H1 (cell line): ENCODE results near the gene NDUFB8. TPM values are rescaled to one million over a fixed set of nuclear protein-coding genes. Genes with fewer than 3 reads are reported as not detected.

Experiments
- ATF2 ChIP-seq: IDR thresholded peaks from 2 replicates; pipeline ENCODE4 v1.6.1; 2012; ENCODE audit warnings: low read length, inconsistent platforms
- BACH1 ChIP-seq: IDR thresholded peaks from 2 replicates; pipeline ENCODE4 v1.6.1; 2012; ENCODE audit warnings: low read length, improper control_type of control experiment
- CHD2 ChIP-seq: IDR thresholded peaks from 2 replicates; pipeline ENCODE4 v1.6.1; 2012; ENCODE audit warnings: low read length, improper control_type of control experiment
- EGR1 ChIP-seq: IDR thresholded peaks from 2 replicates; pipeline ENCODE4 v1.6.1; 2011; ENCODE audit warnings: low read depth, low read length, borderline replicate concordance
- GTF2F1 ChIP-seq: IDR thresholded peaks from 2 replicates; pipeline ENCODE4 v1.6.1; 2012; ENCODE audit warnings: low read depth, low read length, improper control_type of control experiment, borderline replicate concordance
- HDAC2 ChIP-seq, 2 experiments: fragments of 300-600 bp in 1 of 2; sonication (generic) in 1 of 2; IDR thresholded peaks; 2 replicates each; pipeline ENCODE4 v1.6.1; 2011 to 2012; ENCODE audit warnings: low read depth in 2 of 2, low read length in 2 of 2, mild to moderate bottlenecking in 2 of 2, moderate library complexity in 2 of 2, borderline replicate concordance in 1 of 2, inconsistent platforms in 1 of 2
- JUND ChIP-seq: IDR thresholded peaks from 2 replicates; pipeline ENCODE4 v1.6.1; 2011; ENCODE audit warnings: mild to moderate bottlenecking, improper control_type of control experiment, low read length
- RFX5 ChIP-seq: IDR thresholded peaks from 2 replicates; pipeline ENCODE4 v1.6.1; 2011; ENCODE audit warnings: low read depth, low read length, improper control_type of control experiment, borderline replicate concordance
- SIX5 ChIP-seq: IDR thresholded peaks from 2 replicates; pipeline ENCODE4 v1.6.1; 2011; ENCODE audit warnings: mild to moderate bottlenecking, low read depth, low read length
- SP2 ChIP-seq: IDR thresholded peaks from 2 replicates; pipeline ENCODE4 v1.6.1; 2012; ENCODE audit warnings: mild to moderate bottlenecking, low read length, inconsistent platforms
- polyA plus RNA-seq, 7 experiments: library from polyadenylated mRNA; depleted of rRNA in 3 of 7; stranded (reverse) in 5 of 7; unstranded in 2 of 7; fragments of >200 nt in 5 of 7; fragments of 200-250 nt in 2 of 7; gene quantifications; 1 replicate in 5 of 7; 2 replicates in 1 of 7; 4 replicates in 1 of 7; pipeline versions ENCODE4 v1.2.1 to v1.2.3, GENCODE V29; 2011 to 2013; ENCODE audit warnings: missing spikeins in 2 of 7, mixed read lengths in 2 of 7
- total RNA-seq: library from RNA; stranded (reverse); fragmentation: NEBNext Ultra II Directional; extraction: Animal tissue kit (Norgen Biotek cat#: 25700); gene quantifications from 2 replicates; pipeline ENCODE4 v1.2.1, GENCODE V29; 2021

Gene NDUFB8
- total and polyA plus RNA-seq, 2 of the 8 experiments (the other 6 are each of a cell fraction or from before 2014, with no cell fraction given), result 175 to 455 TPM

- TF ChIP-seq ATF2, result no peak; the same call in 1 of the 2 replicates
- no peak for TF ChIP-seq CHD2
- no peak for TF ChIP-seq GTF2F1
- TF ChIP-seq BACH1, result no peak
- no peak for TF ChIP-seq EGR1
- TF ChIP-seq JUND, result no peak
- peak in 1 of 2 experiments; percentile 59; a peak in 1 of 4 replicates for TF ChIP-seq HDAC2 (IDR thresholded peaks at IDR 0.05; ENCODE audit: borderline replicate concordance in 1 of 2, low read depth in 2 of 2, low read length in 2 of 2)
- no peak for TF ChIP-seq RFX5
- TF ChIP-seq SP2, result no peak
- no peak for TF ChIP-seq SIX5
These were observed 32.5 kb upstream of the NDUFB8 start (continued) for GRCh38 chr10:100562008-100562672.
